Karpas-422 (cell line): ENCODE data around the gene CPA4. TPM values are rescaled to one million over a fixed set of nuclear protein-coding genes. Genes with fewer than 3 reads are reported as not detected.

Experiments
- DNase-seq: peaks from one replicate; pipeline ENCODE4 v3.0.0-alpha.2; 2015
- H2AFZ ChIP-seq: fragments of 200-600 bp; sonication (generic); 2 replicates; pipeline ENCODE4 v1.6.1; 2014; ENCODE audit warnings: antibody characterized with exemption, low read length, mixed read lengths
- H3K27ac ChIP-seq: fragments of 200-600 bp; sonication (generic); 2 replicates; pipeline ENCODE4 v1.5.1; 2014; ENCODE audit warnings: mild to moderate bottlenecking, low read length, moderate library complexity
- H3K27me3 ChIP-seq: fragments of 200-600 bp; sonication (generic); 2 replicates; pipeline ENCODE4 v1.6.1; 2014; ENCODE audit warnings: low read length, mixed read lengths
- H3K36me3 ChIP-seq: fragments of 200-600 bp; sonication (generic); 2 replicates; pipeline ENCODE4 v1.6.1; 2014; ENCODE audit warnings: low read length, mixed read lengths; ENCODE audit not compliant: insufficient read depth
- H3K4me1 ChIP-seq: fragments of 200-600 bp; sonication (generic); 2 replicates; pipeline ENCODE4 v1.6.1; 2014; ENCODE audit warnings: mild to moderate bottlenecking, low read length, mixed read lengths
- H3K4me2 ChIP-seq: fragments of 200-600 bp; sonication (generic); 2 replicates; pipeline ENCODE4 v1.6.1; 2014; ENCODE audit warnings: low read length, low read depth, mild to moderate bottlenecking; ENCODE audit not compliant: poor library complexity, severe bottlenecking
- H3K4me3 ChIP-seq: fragments of 200-600 bp; sonication (generic); 2 replicates; pipeline ENCODE4 v1.5.1; 2014; ENCODE audit warnings: mild to moderate bottlenecking, antibody characterized with exemption, low read length, mixed read lengths
- H3K79me2 ChIP-seq: fragments of 200-600 bp; sonication (generic); 2 replicates; pipeline ENCODE4 v1.6.1; 2014; ENCODE audit warnings: mild to moderate bottlenecking, low read length, mixed read lengths
- H3K9ac ChIP-seq: fragments of 200-600 bp; sonication (generic); 2 replicates; pipeline ENCODE4 v1.6.0; 2014; ENCODE audit warnings: low read length
- H3K9me2 ChIP-seq: fragments of 200-600 bp; sonication (generic), shearing (Covaris generic); replicated peaks from 2 replicates; pipeline ENCODE4 v1.6.0; 2014; ENCODE audit warnings: mild to moderate bottlenecking, low read length, moderate library complexity; ENCODE audit not compliant: insufficient read depth
- H3K9me3 ChIP-seq: fragments of 300-700, 200-600 bp; sonication (generic); 2 replicates; pipeline ENCODE4 v1.6.1; 2014; ENCODE audit warnings: low read length, mixed read lengths
- H4K20me1 ChIP-seq: fragments of 200-600 bp; sonication (generic); 2 replicates; pipeline ENCODE4 v1.6.1; 2014; ENCODE audit warnings: mild to moderate bottlenecking, antibody characterized with exemption, low read length, low read depth; ENCODE audit not compliant: insufficient read depth
- total RNA-seq: library from RNA; depleted of rRNA; stranded (reverse); fragments of >200 nt; shearing (Covaris generic); gene quantifications from 2 replicates; pipeline ENCODE4 v1.2.3, GENCODE V29; 2014; ENCODE audit warnings: low replicate concordance

Gene CPA4
- total RNA-seq, 1 experiment from 2014 or later = not detected

DNA sequence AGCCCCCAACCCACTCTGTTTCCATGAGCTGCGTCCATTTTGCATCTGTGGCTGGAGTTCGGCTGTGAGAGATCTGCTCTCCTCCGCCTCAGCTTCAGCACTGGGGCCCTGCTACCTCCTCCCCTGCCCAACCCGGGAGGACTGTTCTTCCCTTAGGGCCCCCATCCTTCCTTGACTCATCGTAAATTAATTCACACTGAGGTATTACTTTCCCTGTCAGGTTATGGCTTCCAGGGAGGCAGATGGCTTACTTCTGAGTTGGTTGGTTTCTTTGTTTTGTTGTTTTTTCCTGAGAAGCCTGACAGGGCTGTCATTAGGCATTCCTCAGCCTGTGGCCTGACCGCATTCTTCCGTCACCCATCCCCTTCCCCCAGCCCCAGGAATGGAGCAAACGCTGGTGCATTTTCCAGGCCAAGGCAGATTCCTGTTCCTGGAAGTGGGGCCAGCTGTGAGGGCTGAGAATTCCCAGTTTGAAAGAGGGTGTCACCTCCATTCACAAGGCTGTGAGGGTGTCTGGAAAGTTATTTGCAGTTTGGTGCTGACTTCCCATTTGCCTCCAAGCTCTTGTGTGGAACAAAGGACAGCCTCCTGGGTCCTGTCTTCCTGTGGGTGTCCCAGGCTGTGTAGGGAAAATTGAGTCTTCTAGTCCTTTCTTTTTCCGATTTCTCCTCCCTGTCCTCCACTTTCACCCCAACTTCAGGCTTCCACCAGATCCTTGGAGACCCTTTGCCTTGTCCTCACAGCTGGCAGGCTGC, 63.3 kb downstream of the CPA4 start:
- no peaks in the 10 kb centered on the region for H3K36me3 ChIP-seq
- no peak overlapping the region for H3K4me3 ChIP-seq
- no peaks in the 10 kb centered on the region for H3K9me2 ChIP-seq
- peaks cover 3% of the 10 kb centered on the region; the same call in 1 of the 2 replicates for H3K27me3 ChIP-seq
- no peaks in the 10 kb centered on the region for H4K20me1 ChIP-seq
- H3K4me1 ChIP-seq = no peaks in the 10 kb centered on the region
- H3K9ac ChIP-seq = no peak overlapping the region
- no peaks in the 10 kb centered on the region for H3K79me2 ChIP-seq
- H2AFZ ChIP-seq = no peak overlapping the region
- H3K27ac ChIP-seq = no peak overlapping the region
- no peak for DNase-seq
- no peaks in the 10 kb centered on the region for H3K9me3 ChIP-seq
- H3K4me2 ChIP-seq = no peak overlapping the region

DNA sequence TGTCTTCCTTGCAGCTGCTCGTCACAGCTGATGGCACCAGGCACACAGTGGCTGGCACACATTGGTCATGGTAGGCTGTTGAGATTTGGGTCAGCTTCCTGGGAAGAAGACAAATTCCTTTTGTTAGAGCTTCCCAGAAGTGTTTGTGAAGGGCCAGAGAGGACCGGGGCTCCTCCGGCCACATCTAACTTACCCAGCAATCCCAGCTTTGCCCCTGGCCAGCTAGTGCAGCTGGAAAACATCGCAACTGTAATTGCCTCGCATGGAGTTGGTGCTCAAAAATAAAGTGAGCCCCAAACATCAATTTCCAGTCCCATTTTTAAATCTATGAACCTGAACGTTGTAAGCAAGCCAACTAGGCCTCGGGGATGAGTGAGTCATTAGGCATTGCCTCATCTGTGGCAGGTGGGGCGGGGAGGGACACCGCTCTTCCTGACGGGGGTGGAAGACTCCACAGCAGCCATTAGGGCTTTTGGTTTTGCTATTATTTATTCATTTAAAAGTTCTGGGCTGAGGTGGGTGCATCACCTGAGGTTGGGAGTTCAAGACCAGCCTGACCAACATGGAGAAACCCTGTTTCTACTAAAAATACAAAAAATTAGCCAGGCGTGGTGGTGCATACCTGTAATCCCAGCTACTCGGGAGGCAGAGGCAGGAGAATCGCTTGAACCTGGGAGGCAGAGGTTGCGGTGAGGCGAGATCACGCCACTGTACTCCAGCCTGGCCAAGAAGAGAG, 64.1 kb downstream of the CPA4 start:
- no peak overlapping the region for H3K27ac ChIP-seq
- H3K9ac ChIP-seq = no peak overlapping the region
- H4K20me1 ChIP-seq = no peaks in the 10 kb centered on the region
- H3K9me3 ChIP-seq = no peaks in the 10 kb centered on the region
- H3K79me2 ChIP-seq = no peaks in the 10 kb centered on the region
- no peaks in the 10 kb centered on the region for H3K4me1 ChIP-seq
- H3K36me3 ChIP-seq = no peaks in the 10 kb centered on the region
- no peak overlapping the region for H2AFZ ChIP-seq
- peaks cover 3% of the 10 kb centered on the region; the same call in 1 of the 2 replicates for H3K27me3 ChIP-seq
- H3K9me2 ChIP-seq = no peaks in the 10 kb centered on the region
- no peak overlapping the region for H3K4me2 ChIP-seq
- no peak for DNase-seq
- no peak overlapping the region for H3K4me3 ChIP-seq

DNA sequence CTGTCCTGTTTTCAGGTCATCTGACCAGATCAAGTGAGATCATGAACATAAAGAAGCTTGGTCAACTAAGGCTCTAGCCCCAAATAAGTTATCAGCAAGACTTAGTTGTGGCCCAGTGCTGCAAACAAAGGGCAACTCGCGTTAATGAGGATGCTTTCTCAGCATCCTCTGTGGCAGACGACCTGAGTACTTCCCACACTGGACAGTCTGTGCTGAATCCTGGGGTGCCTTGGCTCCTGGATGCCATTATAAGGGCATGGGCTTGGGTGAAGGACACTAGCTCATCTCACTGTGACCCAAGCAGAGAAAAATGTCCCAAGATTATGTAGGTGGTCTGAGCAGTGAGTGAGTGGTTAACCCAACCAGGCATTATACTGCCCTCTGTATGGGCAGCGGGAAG, 65.5 kb downstream of the CPA4 start:
- no peaks in the 10 kb centered on the region for H3K36me3 ChIP-seq
- no peak overlapping the region for H3K9ac ChIP-seq
- peaks cover 3% of the 10 kb centered on the region; the same call in 1 of the 2 replicates for H3K27me3 ChIP-seq
- no peaks in the 10 kb centered on the region for H3K9me3 ChIP-seq
- H3K4me2 ChIP-seq = no peak overlapping the region
- H3K4me1 ChIP-seq = no peaks in the 10 kb centered on the region
- DNase-seq = no peak
- H3K79me2 ChIP-seq = no peaks in the 10 kb centered on the region
- H4K20me1 ChIP-seq = no peaks in the 10 kb centered on the region
- no peak overlapping the region for H3K4me3 ChIP-seq
- H2AFZ ChIP-seq = no peak overlapping the region
- no peak overlapping the region for H3K27ac ChIP-seq
- H3K9me2 ChIP-seq = no peaks in the 10 kb centered on the region

GRCh38 chr7:130359276-130359857, 66.4 kb downstream of the CPA4 start:
- H3K79me2 ChIP-seq = no peaks in the 10 kb centered on the region
- H3K9me3 ChIP-seq = no peaks in the 10 kb centered on the region
- H3K4me1 ChIP-seq = no peaks in the 10 kb centered on the region

GRCh38 chr7:130360518-130360917, 67.6 kb downstream of the CPA4 start:
- H3K4me1 ChIP-seq = no peaks in the 10 kb centered on the region; the same call in 1 of the 2 replicates
- H3K27ac ChIP-seq = no peak overlapping the region
- no peak overlapping the region for H2AFZ ChIP-seq
- H4K20me1 ChIP-seq = no peaks in the 10 kb centered on the region
- H3K36me3 ChIP-seq = no peaks in the 10 kb centered on the region
- H3K79me2 ChIP-seq = no peaks in the 10 kb centered on the region
- H3K4me3 ChIP-seq = no peak overlapping the region
- H3K27me3 ChIP-seq = peaks cover 3% of the 10 kb centered on the region; the same call in 1 of the 2 replicates
- no peaks in the 10 kb centered on the region for H3K9me3 ChIP-seq
- H3K9me2 ChIP-seq = no peaks in the 10 kb centered on the region
- no peak for DNase-seq
- no peak overlapping the region for H3K4me2 ChIP-seq
- H3K9ac ChIP-seq = no peak overlapping the region

More at GRCh38 chr7:130359276-130359857, 66.4 kb downstream of the CPA4 start:
- Histone ChIP-seq H3K4me2 (no peak overlapping the region), H3K9ac (no peak overlapping the region), H3K27ac (no peak overlapping the region), H2AFZ (no peak overlapping the region), H3K4me3 (no peak overlapping the region), H3K9me2 (no peaks in the 10 kb centered on the region), H3K36me3 (no peaks in the 10 kb centered on the region), H3K27me3 (peaks cover 3% of the 10 kb centered on the region; the same call in 1 of the 2 replicates), H4K20me1 (no peaks in the 10 kb centered on the region)
- DNase-seq = no peak

GRCh38 chr7:130361681-130362080, 68.7 kb downstream of the CPA4 start:
- no peak overlapping the region for H3K4me3 ChIP-seq
- no peaks in the 10 kb centered on the region for H3K79me2 ChIP-seq
- H4K20me1 ChIP-seq = no peaks in the 10 kb centered on the region
- H3K27ac ChIP-seq = no peak overlapping the region
- DNase-seq = no peak
- H3K4me1 ChIP-seq = no peaks in the 10 kb centered on the region; the same call in 1 of the 2 replicates
- H3K9ac ChIP-seq = no peak overlapping the region
- H3K36me3 ChIP-seq = no peaks in the 10 kb centered on the region
- no peak overlapping the region for H2AFZ ChIP-seq
- H3K9me2 ChIP-seq = no peaks in the 10 kb centered on the region
- H3K27me3 ChIP-seq = peaks cover 3% of the 10 kb centered on the region; the same call in 1 of the 2 replicates
- H3K4me2 ChIP-seq = no peak overlapping the region
- H3K9me3 ChIP-seq = no peaks in the 10 kb centered on the region

DNA sequence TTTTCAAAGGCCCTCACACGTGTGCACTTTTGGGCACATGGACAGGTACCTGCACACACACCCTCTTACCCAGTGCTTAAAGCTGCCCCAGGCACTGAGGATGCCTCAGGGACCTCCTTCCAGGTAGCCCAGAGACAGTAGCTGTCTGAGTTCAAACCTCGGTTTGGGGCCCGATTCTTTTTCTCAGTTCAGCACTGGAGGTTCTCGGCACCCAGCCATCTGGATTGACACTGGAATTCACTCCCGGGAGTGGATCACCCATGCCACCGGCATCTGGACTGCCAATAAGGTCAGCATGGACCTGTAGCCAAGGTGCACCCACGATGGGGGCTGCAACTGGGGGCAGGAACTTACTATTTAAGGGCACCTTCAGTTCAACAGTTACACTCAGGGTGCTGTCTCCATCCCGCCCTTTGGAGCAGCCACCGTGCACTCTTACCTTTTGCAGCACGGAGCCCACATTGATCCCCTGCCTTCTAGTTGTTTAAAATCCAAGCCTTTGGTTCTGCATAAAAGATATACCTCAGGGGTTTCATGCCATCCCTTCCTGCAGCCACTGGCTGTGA, 69.4 kb downstream of the CPA4 start:
- no peaks in the 10 kb centered on the region for H3K36me3 ChIP-seq
- no peak overlapping the region for H3K4me2 ChIP-seq
- H2AFZ ChIP-seq = no peak overlapping the region
- no peaks in the 10 kb centered on the region for H4K20me1 ChIP-seq
- H3K9me3 ChIP-seq = no peaks in the 10 kb centered on the region
- DNase-seq = no peak
- H3K79me2 ChIP-seq = no peaks in the 10 kb centered on the region
- H3K27me3 ChIP-seq = peaks cover 3% of the 10 kb centered on the region; the same call in 1 of the 2 replicates
- no peak overlapping the region for H3K27ac ChIP-seq
- no peaks in the 10 kb centered on the region; the same call in 1 of the 2 replicates for H3K4me1 ChIP-seq
- H3K9me2 ChIP-seq = no peaks in the 10 kb centered on the region
- no peak overlapping the region for H3K4me3 ChIP-seq
- no peak overlapping the region for H3K9ac ChIP-seq
